Mammary epithelial cell (primary cell): ENCODE measurements around the gene FAM107B.

Experiments used
- EZH2 ChIP-seq: IDR thresholded peaks from 2 replicates; pipeline ENCODE4 v1.6.1; 2012; ENCODE audit warnings: low read length, inconsistent platforms, borderline replicate concordance
- TF ChIP-seq, protein P1 (sequence below), 2 donors: IDR thresholded peaks in 1 of 2; conservative IDR thresholded peaks in 1 of 2; 2 replicates each; pipeline ENCODE4 v1.5.1; 2011 to 2012; ENCODE audit warnings: inconsistent platforms in 2 of 2, low read length in 2 of 2, mild to moderate bottlenecking in 2 of 2, control low read depth in 1 of 2, low read depth in 1 of 2; ENCODE audit not compliant: insufficient read depth in 1 of 2; ENCODE audit errors: extremely low read depth in 1 of 2

DNA sequence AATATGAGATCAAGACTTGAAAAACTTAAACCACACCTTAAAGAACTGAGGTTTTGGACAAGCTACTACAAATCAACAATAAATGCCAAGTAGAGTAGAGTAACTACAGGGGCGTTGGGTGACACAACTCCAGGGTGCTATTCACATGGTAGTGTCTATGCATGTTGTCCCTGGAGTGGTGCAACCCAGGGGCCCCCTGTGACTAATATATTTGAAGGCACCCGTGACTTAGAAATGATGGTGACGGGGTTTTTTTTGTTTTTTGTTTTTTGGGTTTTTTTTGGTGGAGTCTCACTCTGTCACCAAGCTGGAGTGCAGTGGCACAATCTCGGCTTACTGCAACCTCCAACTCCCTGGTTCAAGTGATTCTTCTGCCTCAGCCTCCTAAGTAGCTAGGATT is 106.9 kb downstream of the FAM107B start:
- TF ChIP-seq, protein P1, sequence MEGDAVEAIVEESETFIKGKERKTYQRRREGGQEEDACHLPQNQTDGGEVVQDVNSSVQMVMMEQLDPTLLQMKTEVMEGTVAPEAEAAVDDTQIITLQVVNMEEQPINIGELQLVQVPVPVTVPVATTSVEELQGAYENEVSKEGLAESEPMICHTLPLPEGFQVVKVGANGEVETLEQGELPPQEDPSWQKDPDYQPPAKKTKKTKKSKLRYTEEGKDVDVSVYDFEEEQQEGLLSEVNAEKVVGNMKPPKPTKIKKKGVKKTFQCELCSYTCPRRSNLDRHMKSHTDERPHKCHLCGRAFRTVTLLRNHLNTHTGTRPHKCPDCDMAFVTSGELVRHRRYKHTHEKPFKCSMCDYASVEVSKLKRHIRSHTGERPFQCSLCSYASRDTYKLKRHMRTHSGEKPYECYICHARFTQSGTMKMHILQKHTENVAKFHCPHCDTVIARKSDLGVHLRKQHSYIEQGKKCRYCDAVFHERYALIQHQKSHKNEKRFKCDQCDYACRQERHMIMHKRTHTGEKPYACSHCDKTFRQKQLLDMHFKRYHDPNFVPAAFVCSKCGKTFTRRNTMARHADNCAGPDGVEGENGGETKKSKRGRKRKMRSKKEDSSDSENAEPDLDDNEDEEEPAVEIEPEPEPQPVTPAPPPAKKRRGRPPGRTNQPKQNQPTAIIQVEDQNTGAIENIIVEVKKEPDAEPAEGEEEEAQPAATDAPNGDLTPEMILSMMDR (conservative IDR thresholded peaks at IDR 0.05 in 1 of 2, IDR thresholded peaks at IDR 0.05 in 1 of 2; ENCODE audit: extremely low read depth in 1 of 2, insufficient read depth in 1 of 2, low read depth in 1 of 2, low read length in 2 of 2): no peak
- no peak for TF ChIP-seq EZH2
